Esophagus squamous epithelium (tissue), 4 donors: ENCODE measurements around the gene IQSEC1.

ENCODE experiments used
- POLR2A ChIP-seq, 4 donors: fragments of 450-650 bp; IDR thresholded peaks; one replicate each; pipeline ENCODE4 v1.6.1; 2017; ENCODE audit warnings: antibody characterized with exemption in 4 of 4, mild to moderate bottlenecking in 4 of 4, moderate library complexity in 3 of 4
- TF ChIP-seq, protein P1 (sequence below), 6 experiments: fragments of 450-650 bp in 4 of 6; fragments of 200-600 bp in 2 of 6; sonication (generic) in 2 of 6; IDR thresholded peaks; one replicate each; pipeline ENCODE4 v1.5.1; 2016 to 2019; ENCODE audit warnings: antibody characterized with exemption in 6 of 6, mild to moderate bottlenecking in 4 of 6, moderate library complexity in 4 of 6

DNA sequence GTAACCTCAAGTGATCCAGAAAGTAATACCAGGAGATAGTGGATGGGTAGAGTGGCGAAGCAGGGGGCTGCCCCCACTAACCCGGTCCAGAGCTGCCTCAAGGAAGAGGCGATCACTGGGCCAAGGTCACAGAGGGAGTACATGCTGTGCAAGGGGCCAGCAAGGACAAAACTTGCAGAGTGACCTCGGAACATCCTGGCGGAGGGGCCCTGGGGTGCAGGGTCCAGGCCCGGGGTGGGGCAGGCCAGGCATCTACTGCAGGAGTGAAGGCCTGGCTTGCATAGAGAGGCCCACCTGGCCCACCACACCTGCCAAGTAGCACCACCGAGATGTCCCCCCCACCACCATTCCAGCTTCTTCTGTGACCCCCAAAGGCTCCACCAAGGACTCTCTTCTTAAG lies 17.6 kb downstream of the IQSEC1 start:
- TF ChIP-seq, protein P1, sequence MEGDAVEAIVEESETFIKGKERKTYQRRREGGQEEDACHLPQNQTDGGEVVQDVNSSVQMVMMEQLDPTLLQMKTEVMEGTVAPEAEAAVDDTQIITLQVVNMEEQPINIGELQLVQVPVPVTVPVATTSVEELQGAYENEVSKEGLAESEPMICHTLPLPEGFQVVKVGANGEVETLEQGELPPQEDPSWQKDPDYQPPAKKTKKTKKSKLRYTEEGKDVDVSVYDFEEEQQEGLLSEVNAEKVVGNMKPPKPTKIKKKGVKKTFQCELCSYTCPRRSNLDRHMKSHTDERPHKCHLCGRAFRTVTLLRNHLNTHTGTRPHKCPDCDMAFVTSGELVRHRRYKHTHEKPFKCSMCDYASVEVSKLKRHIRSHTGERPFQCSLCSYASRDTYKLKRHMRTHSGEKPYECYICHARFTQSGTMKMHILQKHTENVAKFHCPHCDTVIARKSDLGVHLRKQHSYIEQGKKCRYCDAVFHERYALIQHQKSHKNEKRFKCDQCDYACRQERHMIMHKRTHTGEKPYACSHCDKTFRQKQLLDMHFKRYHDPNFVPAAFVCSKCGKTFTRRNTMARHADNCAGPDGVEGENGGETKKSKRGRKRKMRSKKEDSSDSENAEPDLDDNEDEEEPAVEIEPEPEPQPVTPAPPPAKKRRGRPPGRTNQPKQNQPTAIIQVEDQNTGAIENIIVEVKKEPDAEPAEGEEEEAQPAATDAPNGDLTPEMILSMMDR (IDR thresholded peaks at IDR 0.05): no peak
- TF ChIP-seq POLR2A (IDR thresholded peaks at IDR 0.05): no peak
